ENCODE data around the gene NPAS3. TPM values are rescaled to one million over a fixed set of nuclear protein-coding genes. Genes with fewer than 3 reads are reported as not detected.

NPAS3 gene
- total and polyA plus RNA-seq, 2 donors (not counting 3 experiments of a cell fraction or from before 2014, with no cell fraction given), result 0.10 to 0.13 TPM

- H2AFZ ChIP-seq (ENCODE audit: low read depth, low read length), result no peak overlapping the region
- intact Hi-C loops (cut with micrococcal nuclease) (no loop called here), dilution Hi-C loops (cut with MboI; ENCODE audit: extremely low pct_ligation_motif_present, low sequenced_read_pairs) (no loop called here)
- no peak overlapping the region for H3K27ac ChIP-seq (ENCODE audit: insufficient read depth, low read depth, low read length)
- no peaks in the 10 kb centered on the region for H3K9me3 ChIP-seq (replicated peaks; ENCODE audit: control insufficient read depth, insufficient read depth, low read length)
- H3K79me2 ChIP-seq (ENCODE audit: control insufficient read depth, insufficient read depth, low read length), result no peaks in the 10 kb centered on the region
- H3K4me3 ChIP-seq (replicated peaks in 1 of 3; ENCODE audit: insufficient read depth in 1 of 3, low read depth in 1 of 3, low read length in 3 of 3), result no peak overlapping the region
- H3K36me3 ChIP-seq (ENCODE audit: control insufficient read depth in 2 of 2, extremely low read depth in 1 of 2, insufficient read depth in 2 of 2, low read length in 2 of 2), result no peaks in the 10 kb centered on the region
- no peaks in the 10 kb centered on the region for H3K4me1 ChIP-seq (ENCODE audit: control insufficient read depth, extremely low read depth, insufficient read depth, low read length)
- no peaks in the 10 kb centered on the region for H3K9me1 ChIP-seq (replicated peaks; ENCODE audit: control insufficient read depth, extremely low read depth, insufficient read depth, low read length)
- H3K4me2 ChIP-seq (ENCODE audit: insufficient read depth, low read length), result no peak overlapping the region
- H3K27me3 ChIP-seq (ENCODE audit: control insufficient read depth in 2 of 2, insufficient read depth in 2 of 2, low read length in 2 of 2), result no peaks in the 10 kb centered on the region
- H3K9ac ChIP-seq (replicated peaks; ENCODE audit: extremely low read depth, insufficient read depth, low read length), result no peak overlapping the region
- no peak for FAIRE-seq
- no peaks in the 10 kb centered on the region for H4K20me1 ChIP-seq (replicated peaks; ENCODE audit: control insufficient read depth, extremely low read depth, insufficient read depth, low read length)
- TF ChIP-seq MYC (IDR thresholded peaks at IDR 0.05; ENCODE audit: low read depth, low read length), result no peak
- DNase-seq (ENCODE audit: low read depth, low spot score), result no peak
- ChIA-PET POLR2A (no interaction called here), CTCF (no interaction called here)
- BruUV-seq (replicated peaks), result no TSS peak
These were observed 47.2 kb downstream of the NPAS3 start for GRCh38 chr14:32985866-32986265.

- H3K79me2 ChIP-seq (ENCODE audit: control insufficient read depth, insufficient read depth, low read length), result no peaks in the 10 kb centered on the region
- intact Hi-C loops (cut with micrococcal nuclease), result no loop called here
- ChIA-PET CTCF (interaction anchor here (0.7 kb wide), 1 partner anchor 861 kb away, joined by 3 read pairs; no protein-coding TSS in a partner anchor), POLR2A (no interaction called here)
- no peak overlapping the region for H2AFZ ChIP-seq (ENCODE audit: low read depth, low read length)
- FAIRE-seq (no peak), DNase-seq (ENCODE audit: low read depth, low spot score) (no peak)
- BruUV-seq (replicated peaks), result no TSS peak
- no peaks in the 10 kb centered on the region for H3K9me1 ChIP-seq (replicated peaks; ENCODE audit: control insufficient read depth, extremely low read depth, insufficient read depth, low read length)
- H3K4me3 ChIP-seq (replicated peaks in 1 of 3; ENCODE audit: insufficient read depth in 1 of 3, low read depth in 1 of 3, low read length in 3 of 3), result no peak overlapping the region
- TF ChIP-seq POLR2A (IDR thresholded peaks at IDR 0.05; ENCODE audit: low read depth, low read length) (no peak), POLR2AphosphoS5 (IDR thresholded peaks at IDR 0.05; ENCODE audit: insufficient read depth, low read depth, low read length) (no peak), GATA2 (IDR thresholded peaks at IDR 0.05; ENCODE audit: insufficient read depth, insufficient read length, low read depth, low read length) (no peak), CTCF (IDR thresholded peaks at IDR 0.05; ENCODE audit: extremely low read depth in 1 of 2, insufficient read depth in 1 of 2, low read depth in 1 of 2, low read length in 2 of 2) (no peak), MAX (IDR thresholded peaks at IDR 0.05; ENCODE audit: insufficient read depth, insufficient read length) (no peak), FOS (IDR thresholded peaks at IDR 0.05; ENCODE audit: borderline replicate concordance, insufficient read depth, low read length) (no peak), MYC (IDR thresholded peaks at IDR 0.05; ENCODE audit: low read depth, low read length) (no peak), JUN (IDR thresholded peaks at IDR 0.05; ENCODE audit: borderline replicate concordance, insufficient read depth, insufficient read length, low read depth) (no peak), EZH2 (IDR thresholded peaks at IDR 0.05; ENCODE audit: borderline replicate concordance, low read depth, low read length, severe bottlenecking) (no peak)
- no peak overlapping the region for H3K9ac ChIP-seq (replicated peaks; ENCODE audit: extremely low read depth, insufficient read depth, low read length)
- dilution Hi-C loops (cut with MboI; ENCODE audit: extremely low pct_ligation_motif_present, low sequenced_read_pairs), result no loop called here
- H3K36me3 ChIP-seq (ENCODE audit: control insufficient read depth in 2 of 2, extremely low read depth in 1 of 2, insufficient read depth in 2 of 2, low read length in 2 of 2), result no peaks in the 10 kb centered on the region
- H3K9me3 ChIP-seq (replicated peaks; ENCODE audit: control insufficient read depth, insufficient read depth, low read length), result no peaks in the 10 kb centered on the region
- H4K20me1 ChIP-seq (replicated peaks; ENCODE audit: control insufficient read depth, extremely low read depth, insufficient read depth, low read length), result no peaks in the 10 kb centered on the region
- H3K4me1 ChIP-seq (ENCODE audit: control insufficient read depth, extremely low read depth, insufficient read depth, low read length), result no peaks in the 10 kb centered on the region
- no peaks in the 10 kb centered on the region for H3K27me3 ChIP-seq (ENCODE audit: control insufficient read depth in 2 of 2, insufficient read depth in 2 of 2, low read length in 2 of 2)
- no peak overlapping the region for H3K27ac ChIP-seq (ENCODE audit: insufficient read depth, low read depth, low read length)
- no peak overlapping the region for H3K4me2 ChIP-seq (ENCODE audit: insufficient read depth, low read length)
These were observed 48.3 kb downstream of the NPAS3 start for GRCh38 chr14:32986791-32987540.

Measured in endothelial cell of umbilical vein (primary cell).